ENCODE measurements around the gene MEOX2.

MEOX2 gene

DNA sequence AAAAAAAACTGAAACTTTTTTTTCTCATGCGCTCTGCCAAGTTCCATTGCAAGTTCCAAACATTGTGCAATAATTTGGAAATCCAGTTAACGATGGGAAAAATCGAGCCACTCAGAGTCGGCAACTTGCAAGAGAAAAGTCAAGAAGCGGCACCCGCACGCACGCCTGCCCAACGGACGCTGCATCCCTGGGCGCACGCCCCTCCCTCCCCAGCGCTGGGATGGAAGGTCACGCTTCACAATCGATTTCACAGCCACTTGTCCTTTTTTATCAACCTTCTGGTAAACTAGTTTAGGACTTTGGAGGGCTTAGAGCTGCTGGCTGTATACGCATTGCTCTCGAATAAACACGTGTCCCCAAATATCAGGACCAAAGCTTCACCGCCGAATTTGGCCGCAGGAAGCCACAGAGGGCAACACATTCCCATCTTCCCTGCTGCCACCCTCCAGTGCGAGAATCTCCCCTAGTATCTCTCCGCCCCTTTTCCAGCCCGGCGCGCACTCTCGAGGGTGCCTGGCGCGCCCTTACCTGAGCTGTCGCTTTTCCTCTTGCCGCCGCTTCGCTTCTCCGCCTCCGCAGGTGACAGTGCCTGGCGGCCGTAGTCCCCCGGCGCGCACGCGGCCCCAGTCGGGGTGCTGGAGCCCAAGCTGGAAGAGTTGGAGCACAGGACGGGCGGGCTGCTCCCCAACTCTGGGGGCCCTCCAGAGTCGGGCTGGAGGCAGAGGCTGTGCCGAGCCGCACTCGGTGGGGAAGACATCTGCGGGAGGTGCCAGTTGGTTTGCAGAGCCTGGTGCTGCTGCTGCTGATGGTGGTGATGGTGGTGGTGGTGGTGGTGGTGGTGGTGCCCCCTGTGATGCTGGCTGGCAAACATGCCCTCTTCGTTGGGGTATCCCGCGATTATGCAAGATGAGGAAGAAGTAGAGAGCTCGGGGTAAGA is 857 bp downstream of the MEOX2 start:
- H3K4me3 ChIP-seq (ENCODE audit: low read length, poor library complexity, severe bottlenecking) = no peak overlapping the region
- H3K4me1 ChIP-seq (ENCODE audit: insufficient read depth, low read length, poor library complexity, severe bottlenecking) = no peaks in the 10 kb centered on the region
- TF ChIP-seq, protein P1, sequence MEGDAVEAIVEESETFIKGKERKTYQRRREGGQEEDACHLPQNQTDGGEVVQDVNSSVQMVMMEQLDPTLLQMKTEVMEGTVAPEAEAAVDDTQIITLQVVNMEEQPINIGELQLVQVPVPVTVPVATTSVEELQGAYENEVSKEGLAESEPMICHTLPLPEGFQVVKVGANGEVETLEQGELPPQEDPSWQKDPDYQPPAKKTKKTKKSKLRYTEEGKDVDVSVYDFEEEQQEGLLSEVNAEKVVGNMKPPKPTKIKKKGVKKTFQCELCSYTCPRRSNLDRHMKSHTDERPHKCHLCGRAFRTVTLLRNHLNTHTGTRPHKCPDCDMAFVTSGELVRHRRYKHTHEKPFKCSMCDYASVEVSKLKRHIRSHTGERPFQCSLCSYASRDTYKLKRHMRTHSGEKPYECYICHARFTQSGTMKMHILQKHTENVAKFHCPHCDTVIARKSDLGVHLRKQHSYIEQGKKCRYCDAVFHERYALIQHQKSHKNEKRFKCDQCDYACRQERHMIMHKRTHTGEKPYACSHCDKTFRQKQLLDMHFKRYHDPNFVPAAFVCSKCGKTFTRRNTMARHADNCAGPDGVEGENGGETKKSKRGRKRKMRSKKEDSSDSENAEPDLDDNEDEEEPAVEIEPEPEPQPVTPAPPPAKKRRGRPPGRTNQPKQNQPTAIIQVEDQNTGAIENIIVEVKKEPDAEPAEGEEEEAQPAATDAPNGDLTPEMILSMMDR (conservative IDR thresholded peaks at IDR 0.05; ENCODE audit: low read length) = no peak
- TF ChIP-seq EZH2phosphoT487 (IDR thresholded peaks at IDR 0.05; ENCODE audit: borderline replicate concordance) = no peak
- no peaks in the 10 kb centered on the region for H3K27me3 ChIP-seq (ENCODE audit: insufficient read depth, low read length, poor library complexity, severe bottlenecking)
- no peak overlapping the region for H2AFZ ChIP-seq (ENCODE audit: low read length)
- H3F3A ChIP-seq (ENCODE audit: low read depth) = no peaks in the 10 kb centered on the region
- H4K20me1 ChIP-seq (ENCODE audit: insufficient read depth, low read length, poor library complexity, severe bottlenecking) = no peaks in the 10 kb centered on the region
- no peak overlapping the region for H3K9ac ChIP-seq (ENCODE audit: low read depth, low read length, poor library complexity, severe bottlenecking)
- no peaks in the 10 kb centered on the region for H3K9me2 ChIP-seq (replicated peaks; ENCODE audit: low read depth, low read length)
- H3K79me2 ChIP-seq (ENCODE audit: insufficient read depth, low read length) = no peaks in the 10 kb centered on the region
- H3K9me3 ChIP-seq (ENCODE audit: insufficient read depth, low read depth, low read length) = no peaks in the 10 kb centered on the region
- H3K36me3 ChIP-seq (ENCODE audit: insufficient read depth, low read length) = no peaks in the 10 kb centered on the region
- H3K4me2 ChIP-seq (ENCODE audit: low read depth, low read length, poor library complexity, severe bottlenecking) = no peak overlapping the region

DNA sequence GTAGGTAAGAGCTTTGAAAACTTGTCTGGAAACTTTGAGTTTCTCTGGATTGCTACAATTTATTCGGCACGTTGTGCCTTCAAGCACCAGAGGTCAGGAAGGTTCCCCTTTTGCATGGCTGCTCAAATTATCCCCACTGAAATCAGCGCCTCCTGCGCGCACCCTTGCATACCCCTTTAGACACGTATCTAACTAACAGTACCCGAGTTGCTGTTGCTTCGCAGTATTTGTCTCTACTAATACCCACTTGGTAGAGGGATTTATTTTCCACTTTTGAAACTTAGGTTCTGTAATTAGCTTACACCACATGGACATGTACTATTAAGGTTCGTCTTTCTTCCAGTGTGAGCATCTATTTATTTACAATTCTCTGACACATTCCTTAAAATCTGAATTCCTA is 1.6 kb downstream of the MEOX2 start:
- TF ChIP-seq, protein P1 (conservative IDR thresholded peaks at IDR 0.05; ENCODE audit: low read length) = no peak
- TF ChIP-seq EZH2phosphoT487 (IDR thresholded peaks at IDR 0.05; ENCODE audit: borderline replicate concordance) = no peak
- H3F3A ChIP-seq (ENCODE audit: low read depth) = no peaks in the 10 kb centered on the region

DNA sequence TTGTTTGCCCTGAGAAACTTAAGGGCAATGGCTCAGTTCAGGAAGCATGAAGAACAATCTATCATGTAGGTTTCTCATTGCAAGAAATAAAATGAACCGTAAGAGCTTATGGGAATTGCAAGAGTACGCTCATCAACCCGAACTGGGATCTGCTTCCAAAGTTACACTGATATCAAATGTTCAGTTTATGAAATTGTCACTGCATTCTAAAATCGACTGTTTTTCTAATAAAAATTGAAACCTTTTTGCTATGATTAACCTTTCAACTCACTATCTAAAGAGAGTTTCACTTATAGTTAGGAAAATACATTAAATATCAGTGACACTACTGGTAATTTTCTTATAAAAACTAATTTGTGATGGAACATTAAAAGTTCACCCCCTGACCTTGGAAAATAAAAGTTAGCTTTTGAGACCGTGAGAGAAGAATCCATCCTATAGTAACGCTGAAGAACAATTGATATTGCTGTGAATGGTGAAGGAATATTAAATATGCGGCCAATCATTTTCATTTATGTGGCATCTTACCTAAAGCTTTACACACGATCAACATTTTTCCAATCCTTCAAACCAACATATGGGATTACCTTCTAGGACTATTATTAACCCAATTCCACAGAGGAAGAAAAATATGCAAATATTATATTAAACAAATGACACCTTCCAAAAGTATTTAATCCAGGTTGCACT is 2.2 kb downstream of the MEOX2 start:
- H4K20me1 ChIP-seq (ENCODE audit: insufficient read depth, low read length, poor library complexity, severe bottlenecking) = no peaks in the 10 kb centered on the region
- H3K9ac ChIP-seq (ENCODE audit: low read depth, low read length, poor library complexity, severe bottlenecking) = no peak overlapping the region
- H3F3A ChIP-seq (ENCODE audit: low read depth) = no peaks in the 10 kb centered on the region
- H3K4me1 ChIP-seq (ENCODE audit: insufficient read depth, low read length, poor library complexity, severe bottlenecking) = no peaks in the 10 kb centered on the region
- no peaks in the 10 kb centered on the region for H3K79me2 ChIP-seq (ENCODE audit: insufficient read depth, low read length)
- no peak overlapping the region for H3K4me3 ChIP-seq (ENCODE audit: low read length, poor library complexity, severe bottlenecking)
- H3K9me2 ChIP-seq (replicated peaks; ENCODE audit: low read depth, low read length) = no peaks in the 10 kb centered on the region
- no peak overlapping the region for H2AFZ ChIP-seq (ENCODE audit: low read length)
- no peaks in the 10 kb centered on the region for H3K9me3 ChIP-seq (ENCODE audit: insufficient read depth, low read depth, low read length)
- TF ChIP-seq, protein P1 (conservative IDR thresholded peaks at IDR 0.05; ENCODE audit: low read length) = no peak
- no peak for TF ChIP-seq EZH2phosphoT487 (IDR thresholded peaks at IDR 0.05; ENCODE audit: borderline replicate concordance)
- H3K36me3 ChIP-seq (ENCODE audit: insufficient read depth, low read length) = no peaks in the 10 kb centered on the region
- no peaks in the 10 kb centered on the region for H3K27me3 ChIP-seq (ENCODE audit: insufficient read depth, low read length, poor library complexity, severe bottlenecking)
- H3K4me2 ChIP-seq (ENCODE audit: low read depth, low read length, poor library complexity, severe bottlenecking) = no peak overlapping the region

More for the DNA sequence above, 1.6 kb downstream of the MEOX2 start:
- H3K36me3 ChIP-seq (ENCODE audit: insufficient read depth, low read length) = no peaks in the 10 kb centered on the region
- H3K9me3 ChIP-seq (ENCODE audit: insufficient read depth, low read depth, low read length) = no peaks in the 10 kb centered on the region
- no peak overlapping the region for H3K4me3 ChIP-seq (ENCODE audit: low read length, poor library complexity, severe bottlenecking)
- H3K79me2 ChIP-seq (ENCODE audit: insufficient read depth, low read length) = no peaks in the 10 kb centered on the region
- no peak overlapping the region for H2AFZ ChIP-seq (ENCODE audit: low read length)
- H3K27me3 ChIP-seq (ENCODE audit: insufficient read depth, low read length, poor library complexity, severe bottlenecking) = no peaks in the 10 kb centered on the region
- no peaks in the 10 kb centered on the region for H3K4me1 ChIP-seq (ENCODE audit: insufficient read depth, low read length, poor library complexity, severe bottlenecking)
- H3K9me2 ChIP-seq (replicated peaks; ENCODE audit: low read depth, low read length) = no peaks in the 10 kb centered on the region
- no peak overlapping the region for H3K4me2 ChIP-seq (ENCODE audit: low read depth, low read length, poor library complexity, severe bottlenecking)
- no peak overlapping the region for H3K9ac ChIP-seq (ENCODE audit: low read depth, low read length, poor library complexity, severe bottlenecking)
- no peaks in the 10 kb centered on the region for H4K20me1 ChIP-seq (ENCODE audit: insufficient read depth, low read length, poor library complexity, severe bottlenecking)
